K562 treated with DMSO at 1 percent for 48 hours (cell line): ENCODE results near the gene EWSR1. TPM values are rescaled to one million over a fixed set of nuclear protein-coding genes. Genes with fewer than 3 reads are reported as not detected.

Experiments used
- total RNA-seq: library from RNA; unstranded; fragments of 300-600 nt; gene quantifications from 2 replicates; pipeline ENCODE4 v1.2.3, GENCODE V29; 2022; ENCODE audit warnings: low replicate concordance; ENCODE audit errors: extremely low read depth

The EWSR1 gene, protein sequence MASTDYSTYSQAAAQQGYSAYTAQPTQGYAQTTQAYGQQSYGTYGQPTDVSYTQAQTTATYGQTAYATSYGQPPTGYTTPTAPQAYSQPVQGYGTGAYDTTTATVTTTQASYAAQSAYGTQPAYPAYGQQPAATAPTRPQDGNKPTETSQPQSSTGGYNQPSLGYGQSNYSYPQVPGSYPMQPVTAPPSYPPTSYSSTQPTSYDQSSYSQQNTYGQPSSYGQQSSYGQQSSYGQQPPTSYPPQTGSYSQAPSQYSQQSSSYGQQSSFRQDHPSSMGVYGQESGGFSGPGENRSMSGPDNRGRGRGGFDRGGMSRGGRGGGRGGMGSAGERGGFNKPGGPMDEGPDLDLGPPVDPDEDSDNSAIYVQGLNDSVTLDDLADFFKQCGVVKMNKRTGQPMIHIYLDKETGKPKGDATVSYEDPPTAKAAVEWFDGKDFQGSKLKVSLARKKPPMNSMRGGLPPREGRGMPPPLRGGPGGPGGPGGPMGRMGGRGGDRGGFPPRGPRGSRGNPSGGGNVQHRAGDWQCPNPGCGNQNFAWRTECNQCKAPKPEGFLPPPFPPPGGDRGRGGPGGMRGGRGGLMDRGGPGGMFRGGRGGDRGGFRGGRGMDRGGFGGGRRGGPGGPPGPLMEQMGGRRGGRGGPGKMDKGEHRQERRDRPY
- total RNA-seq: 458 TPM in 1 of 2 replicates, not detected in the other

DNA sequence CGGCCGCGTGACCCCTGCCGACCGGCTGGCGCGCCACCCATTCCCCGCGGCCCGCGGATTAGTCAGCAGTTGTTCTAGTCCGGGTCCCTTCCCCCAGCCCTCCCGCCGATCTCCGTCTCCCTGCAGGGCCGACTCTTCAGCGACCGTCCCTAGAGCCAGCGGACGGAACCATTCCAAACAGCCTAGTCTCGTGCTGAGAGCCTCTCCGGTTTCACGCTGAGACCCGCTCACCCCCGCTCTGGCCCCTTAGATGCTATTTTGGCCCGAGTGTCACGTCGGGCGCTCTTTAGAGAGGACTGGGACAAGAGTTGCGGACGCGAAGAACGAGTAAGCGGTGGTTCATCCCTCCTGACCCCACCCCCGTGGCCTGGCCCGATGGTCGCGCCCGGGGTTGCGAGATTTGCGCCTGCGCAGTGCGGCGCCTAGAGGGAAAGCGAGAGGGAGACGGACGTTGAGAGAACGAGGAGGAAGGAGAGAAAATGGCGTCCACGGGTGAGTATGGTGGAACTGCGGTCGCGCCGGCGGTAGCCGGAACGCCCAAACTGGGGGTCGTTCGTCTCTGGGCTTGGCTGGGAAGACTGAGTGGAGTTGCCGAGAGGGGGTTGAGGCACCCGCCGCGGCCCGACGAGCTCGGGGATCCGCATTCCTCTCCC, at the start of gene EWSR1, which contains the start of gene RHBDD3:
EWSR1 (plus strand) TSS at position 411 of the 653 bp plus-strand sequence; CDS start at position 480, 69 bp downstream.
RHBDD3 (minus strand) TSS at position 124 of the 653 bp plus-strand sequence. CDS start 2,355 bp downstream, outside the sequence.

DNA sequence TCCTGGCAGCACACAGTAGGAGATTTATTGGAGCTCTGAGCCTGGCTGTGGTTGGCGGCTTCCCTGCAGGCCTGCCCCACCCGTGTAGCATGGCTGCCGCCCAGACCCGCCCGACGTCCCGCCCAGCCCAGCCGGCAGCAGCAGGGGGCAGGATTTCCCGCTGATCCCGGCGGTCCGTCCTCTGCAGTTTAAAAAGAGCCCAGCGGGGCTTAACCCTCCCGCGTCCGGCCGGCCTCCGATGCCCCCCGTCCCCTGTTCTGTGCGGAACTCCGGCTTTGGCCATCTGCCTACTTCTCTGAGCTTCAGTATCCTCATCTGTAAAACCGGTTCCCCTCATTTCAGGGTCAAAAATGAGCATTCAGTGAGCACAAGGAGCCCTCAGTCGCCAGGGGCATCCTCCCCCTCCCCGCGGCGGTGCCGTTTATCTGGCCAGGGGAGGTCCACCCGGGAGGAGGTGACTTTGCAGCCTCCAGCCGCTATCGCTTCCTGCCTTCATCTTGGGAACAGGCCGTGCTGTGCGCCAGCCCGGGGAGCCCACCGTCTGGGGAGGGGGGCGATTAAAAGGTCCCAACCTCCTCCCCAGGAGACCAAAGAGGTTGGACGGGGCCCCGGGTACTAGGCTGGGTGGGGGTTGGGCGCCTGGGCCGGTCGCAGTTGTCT, 38.2 kb downstream of the EWSR1 start, which contains the start of gene GAS2L1:
GAS2L1 (plus strand) TSS at position 476 of the 660 bp plus-strand sequence. CDS start 1,456 bp downstream, outside the sequence.

DNA sequence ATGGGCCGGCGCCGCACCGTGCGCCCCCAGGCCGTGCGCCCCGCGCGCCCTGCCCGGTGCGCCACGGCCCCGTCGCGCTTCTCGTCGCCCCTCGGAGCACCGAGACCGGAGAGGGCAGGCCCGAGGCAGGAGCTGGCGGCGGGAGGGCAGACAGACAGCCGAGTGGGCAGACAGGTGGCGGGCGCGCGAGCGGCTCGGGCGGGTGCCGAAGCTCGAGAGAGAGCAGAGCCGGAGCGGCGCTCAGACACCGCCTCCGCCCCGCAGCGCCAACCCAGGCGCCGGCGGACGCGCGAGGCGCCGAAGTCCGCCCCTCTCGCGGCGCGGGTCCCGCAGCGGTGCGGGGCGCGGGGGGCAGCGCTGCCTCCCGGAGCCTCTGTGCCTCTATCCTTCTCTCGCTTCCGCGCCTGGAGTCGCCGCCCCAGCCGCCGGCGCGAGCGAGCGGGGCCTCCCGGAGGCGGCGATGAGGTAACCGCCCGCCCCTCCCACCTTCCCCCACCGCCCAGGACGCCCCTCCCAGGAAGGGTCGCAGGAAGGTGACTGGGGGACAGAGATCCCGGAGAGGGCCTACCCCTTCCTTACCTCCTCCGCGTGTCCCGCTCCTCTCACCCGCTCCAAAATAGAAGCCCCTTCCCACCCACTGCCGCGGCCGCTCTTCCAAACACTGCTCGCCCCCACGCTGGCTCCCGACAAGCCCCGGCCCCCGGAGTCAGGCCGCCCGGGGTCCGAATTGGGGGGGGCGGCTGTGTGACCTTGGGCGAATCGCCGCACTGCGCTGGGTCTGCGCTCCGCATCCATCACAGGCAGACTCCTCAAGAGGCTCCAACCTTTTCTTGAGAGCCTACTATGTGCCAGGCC, 47.4 kb downstream of the EWSR1 start, which contains the start of gene RASL10A:
RASL10A (minus strand) TSS at position 412 of the 855 bp plus-strand sequence. CDS start 451 bp downstream, outside the sequence.

Other genes with a start within 250 kb of the EWSR1 start
- gene C22orf31, start 206.4 kb upstream of the EWSR1 start, total RNA-seq: not detected in 2 replicates
- gene KREMEN1, start 195.2 kb upstream of the EWSR1 start, total RNA-seq: not detected in 2 replicates
- not detected in 2 replicates for gene EMID1, start 62.4 kb upstream of the EWSR1 start, total RNA-seq
- gene RHBDD3, start 287 bp upstream of the EWSR1 start, total RNA-seq: not detected in 2 replicates
- not detected in 2 replicates for gene GAS2L1, start 38.4 kb downstream of the EWSR1 start, total RNA-seq
- not detected in 2 replicates for gene RASL10A, start 47.4 kb downstream of the EWSR1 start, total RNA-seq
- 155 TPM in 1 of 2 replicates, not detected in the other for gene AP1B1, start 120.3 kb downstream of the EWSR1 start, total RNA-seq
- not detected in 2 replicates for gene RFPL1, start 170.3 kb downstream of the EWSR1 start, total RNA-seq
- gene NEFH, start 211.9 kb downstream of the EWSR1 start, total RNA-seq: not detected in 2 replicates